HL-60 (cell line): Measurements from ENCODE around the gene PTPRN.

Experiments used
- POLR2AphosphoS5 ChIP-seq: IDR thresholded peaks from 2 replicates; pipeline ENCODE4 v1.6.1; 2012; ENCODE audit warnings: low read depth
- TF ChIP-seq, protein P1 (sequence below): IDR thresholded peaks from one replicate; pipeline ENCODE4 v1.5.1; 2011; ENCODE audit warnings: low read length, control low read depth, inconsistent platforms; ENCODE audit not compliant: insufficient read depth
- TF ChIP-seq, protein P2 (sequence below): IDR thresholded peaks from 2 replicates; pipeline ENCODE4 v1.6.1; 2012; ENCODE audit warnings: low read depth; ENCODE audit not compliant: insufficient replicate concordance

DNA sequence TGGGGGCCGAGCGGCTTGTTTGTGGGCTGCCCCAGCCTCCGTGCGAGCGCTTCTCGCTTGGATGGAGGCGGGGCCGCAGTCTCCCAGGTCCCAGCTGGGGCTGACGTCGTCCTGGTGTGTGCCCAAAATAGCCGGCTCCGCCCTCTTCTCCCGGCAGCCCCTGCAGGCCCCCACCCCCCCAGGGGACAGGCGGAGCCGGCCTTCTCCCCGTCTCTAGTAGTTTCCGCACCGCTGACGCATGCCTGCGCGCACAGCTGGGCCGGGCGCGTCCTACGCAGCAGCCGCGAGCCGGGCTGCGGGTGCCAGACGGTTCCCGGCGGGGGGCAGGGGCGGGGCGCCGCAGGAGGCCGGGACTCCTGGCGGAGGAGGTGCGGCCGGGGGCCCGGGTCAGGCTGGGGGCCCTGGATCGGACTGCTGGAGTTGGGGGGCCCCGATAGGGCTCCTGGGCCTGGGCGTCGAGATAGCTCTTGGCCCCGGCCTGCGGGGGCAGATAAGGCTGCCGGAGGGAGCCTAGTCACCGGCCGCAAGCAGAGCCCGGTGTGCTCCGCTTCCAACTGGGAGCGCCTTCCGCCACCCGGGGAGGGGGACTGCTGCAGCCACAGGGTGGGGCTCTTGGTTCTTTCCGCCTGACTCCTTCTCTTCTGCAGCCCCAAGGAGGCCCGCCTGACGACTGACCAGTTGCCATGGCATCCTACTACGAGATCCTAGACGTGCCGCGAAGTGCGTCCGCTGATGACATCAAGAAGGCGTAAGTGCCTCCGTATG is 29.9 kb downstream of the PTPRN start, which contains the start of gene DNAJB2:
- TF ChIP-seq POLR2AphosphoS5 = peak; percentile 54; the same call in 1 of the 2 replicates
- TF ChIP-seq, protein P1, sequence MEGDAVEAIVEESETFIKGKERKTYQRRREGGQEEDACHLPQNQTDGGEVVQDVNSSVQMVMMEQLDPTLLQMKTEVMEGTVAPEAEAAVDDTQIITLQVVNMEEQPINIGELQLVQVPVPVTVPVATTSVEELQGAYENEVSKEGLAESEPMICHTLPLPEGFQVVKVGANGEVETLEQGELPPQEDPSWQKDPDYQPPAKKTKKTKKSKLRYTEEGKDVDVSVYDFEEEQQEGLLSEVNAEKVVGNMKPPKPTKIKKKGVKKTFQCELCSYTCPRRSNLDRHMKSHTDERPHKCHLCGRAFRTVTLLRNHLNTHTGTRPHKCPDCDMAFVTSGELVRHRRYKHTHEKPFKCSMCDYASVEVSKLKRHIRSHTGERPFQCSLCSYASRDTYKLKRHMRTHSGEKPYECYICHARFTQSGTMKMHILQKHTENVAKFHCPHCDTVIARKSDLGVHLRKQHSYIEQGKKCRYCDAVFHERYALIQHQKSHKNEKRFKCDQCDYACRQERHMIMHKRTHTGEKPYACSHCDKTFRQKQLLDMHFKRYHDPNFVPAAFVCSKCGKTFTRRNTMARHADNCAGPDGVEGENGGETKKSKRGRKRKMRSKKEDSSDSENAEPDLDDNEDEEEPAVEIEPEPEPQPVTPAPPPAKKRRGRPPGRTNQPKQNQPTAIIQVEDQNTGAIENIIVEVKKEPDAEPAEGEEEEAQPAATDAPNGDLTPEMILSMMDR = no peak
- TF ChIP-seq, protein P2, sequence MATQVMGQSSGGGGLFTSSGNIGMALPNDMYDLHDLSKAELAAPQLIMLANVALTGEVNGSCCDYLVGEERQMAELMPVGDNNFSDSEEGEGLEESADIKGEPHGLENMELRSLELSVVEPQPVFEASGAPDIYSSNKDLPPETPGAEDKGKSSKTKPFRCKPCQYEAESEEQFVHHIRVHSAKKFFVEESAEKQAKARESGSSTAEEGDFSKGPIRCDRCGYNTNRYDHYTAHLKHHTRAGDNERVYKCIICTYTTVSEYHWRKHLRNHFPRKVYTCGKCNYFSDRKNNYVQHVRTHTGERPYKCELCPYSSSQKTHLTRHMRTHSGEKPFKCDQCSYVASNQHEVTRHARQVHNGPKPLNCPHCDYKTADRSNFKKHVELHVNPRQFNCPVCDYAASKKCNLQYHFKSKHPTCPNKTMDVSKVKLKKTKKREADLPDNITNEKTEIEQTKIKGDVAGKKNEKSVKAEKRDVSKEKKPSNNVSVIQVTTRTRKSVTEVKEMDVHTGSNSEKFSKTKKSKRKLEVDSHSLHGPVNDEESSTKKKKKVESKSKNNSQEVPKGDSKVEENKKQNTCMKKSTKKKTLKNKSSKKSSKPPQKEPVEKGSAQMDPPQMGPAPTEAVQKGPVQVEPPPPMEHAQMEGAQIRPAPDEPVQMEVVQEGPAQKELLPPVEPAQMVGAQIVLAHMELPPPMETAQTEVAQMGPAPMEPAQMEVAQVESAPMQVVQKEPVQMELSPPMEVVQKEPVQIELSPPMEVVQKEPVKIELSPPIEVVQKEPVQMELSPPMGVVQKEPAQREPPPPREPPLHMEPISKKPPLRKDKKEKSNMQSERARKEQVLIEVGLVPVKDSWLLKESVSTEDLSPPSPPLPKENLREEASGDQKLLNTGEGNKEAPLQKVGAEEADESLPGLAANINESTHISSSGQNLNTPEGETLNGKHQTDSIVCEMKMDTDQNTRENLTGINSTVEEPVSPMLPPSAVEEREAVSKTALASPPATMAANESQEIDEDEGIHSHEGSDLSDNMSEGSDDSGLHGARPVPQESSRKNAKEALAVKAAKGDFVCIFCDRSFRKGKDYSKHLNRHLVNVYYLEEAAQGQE = no peak
